IPS-NIHi7 (cell line): Measurements from ENCODE around the gene GBX1.

Experiments used
- DNase-seq: peaks from one replicate; pipeline ENCODE4 v3.0.0; 2012; ENCODE audit warnings: mixed read lengths; ENCODE audit errors: extremely low spot score

The GBX1 gene

GRCh38 chr7:151139791-151140190 is 27.7 kb downstream of the GBX1 start:
- no peak for DNase-seq

- DNase-seq: peak; percentile 49
Observed at GRCh38 chr7:151139071-151139790, 28.3 kb downstream of the GBX1 start.

GRCh38 chr7:151138153-151138851 is 29.2 kb downstream of the GBX1 start:
- DNase-seq: peak; percentile 74

- no peak for DNase-seq
Observed at GRCh38 chr7:151137791-151138152, 29.7 kb downstream of the GBX1 start.

GRCh38 chr7:151137076-151137675 is 30.3 kb downstream of the GBX1 start:
- DNase-seq: peak; percentile 61

GRCh38 chr7:151135866-151136843 is 31.3 kb downstream of the GBX1 start:
- DNase-seq: no peak

GRCh38 chr7:151135525-151135845 is 32.0 kb downstream of the GBX1 start:
- DNase-seq: no peak

- no peak for DNase-seq
Observed at GRCh38 chr7:151134743-151135524, 32.6 kb downstream of the GBX1 start.

GRCh38 chr7:151133986-151134742 is 33.3 kb downstream of the GBX1 start:
- DNase-seq: no peak

GRCh38 chr7:151133266-151133985 is 34.1 kb downstream of the GBX1 start:
- no peak for DNase-seq

- no peak for DNase-seq
Observed at GRCh38 chr7:151132461-151133205, 34.9 kb downstream of the GBX1 start.

- DNase-seq: no peak
Observed at GRCh38 chr7:151131592-151132293, 35.8 kb downstream of the GBX1 start.

GRCh38 chr7:151131224-151131591 is 36.3 kb downstream of the GBX1 start:
- no peak for DNase-seq

GRCh38 chr7:151130741-151131157 is 36.7 kb downstream of the GBX1 start:
- DNase-seq: no peak

GRCh38 chr7:151129960-151130591 is 37.4 kb downstream of the GBX1 start:
- no peak for DNase-seq

GRCh38 chr7:151129117-151129959 is 38.2 kb downstream of the GBX1 start:
- no peak for DNase-seq

GRCh38 chr7:151128716-151129115 is 38.8 kb downstream of the GBX1 start:
- DNase-seq: no peak
